ENCODE results near the gene BNC2.

GRCh38 chr9:16459421-16460148 is 410.9 kb downstream of the BNC2 start:
- TF ChIP-seq TAF1 (IDR thresholded peaks at IDR 0.05; ENCODE audit: low read depth): no peak
- no peak for TF ChIP-seq MAX (IDR thresholded peaks at IDR 0.05)
- TF ChIP-seq EP300 (IDR thresholded peaks at IDR 0.05; ENCODE audit: borderline replicate concordance): no peak
- TF ChIP-seq ZBTB7A (IDR thresholded peaks at IDR 0.05; ENCODE audit: low read depth): no peak
- no peak for TF ChIP-seq YY1 (IDR thresholded peaks at IDR 0.05; ENCODE audit: low read depth)
- no peak for TF ChIP-seq CEBPB (IDR thresholded peaks at IDR 0.05)
- no peak for TF ChIP-seq TCF12 (IDR thresholded peaks at IDR 0.05; ENCODE audit: low read depth)
- no peak for TF ChIP-seq RAD21 (IDR thresholded peaks at IDR 0.05; ENCODE audit: low read depth)
- TF ChIP-seq FOXM1 (IDR thresholded peaks at IDR 0.05; ENCODE audit: borderline replicate concordance, low read depth): no peak
- TF ChIP-seq, protein P1, sequence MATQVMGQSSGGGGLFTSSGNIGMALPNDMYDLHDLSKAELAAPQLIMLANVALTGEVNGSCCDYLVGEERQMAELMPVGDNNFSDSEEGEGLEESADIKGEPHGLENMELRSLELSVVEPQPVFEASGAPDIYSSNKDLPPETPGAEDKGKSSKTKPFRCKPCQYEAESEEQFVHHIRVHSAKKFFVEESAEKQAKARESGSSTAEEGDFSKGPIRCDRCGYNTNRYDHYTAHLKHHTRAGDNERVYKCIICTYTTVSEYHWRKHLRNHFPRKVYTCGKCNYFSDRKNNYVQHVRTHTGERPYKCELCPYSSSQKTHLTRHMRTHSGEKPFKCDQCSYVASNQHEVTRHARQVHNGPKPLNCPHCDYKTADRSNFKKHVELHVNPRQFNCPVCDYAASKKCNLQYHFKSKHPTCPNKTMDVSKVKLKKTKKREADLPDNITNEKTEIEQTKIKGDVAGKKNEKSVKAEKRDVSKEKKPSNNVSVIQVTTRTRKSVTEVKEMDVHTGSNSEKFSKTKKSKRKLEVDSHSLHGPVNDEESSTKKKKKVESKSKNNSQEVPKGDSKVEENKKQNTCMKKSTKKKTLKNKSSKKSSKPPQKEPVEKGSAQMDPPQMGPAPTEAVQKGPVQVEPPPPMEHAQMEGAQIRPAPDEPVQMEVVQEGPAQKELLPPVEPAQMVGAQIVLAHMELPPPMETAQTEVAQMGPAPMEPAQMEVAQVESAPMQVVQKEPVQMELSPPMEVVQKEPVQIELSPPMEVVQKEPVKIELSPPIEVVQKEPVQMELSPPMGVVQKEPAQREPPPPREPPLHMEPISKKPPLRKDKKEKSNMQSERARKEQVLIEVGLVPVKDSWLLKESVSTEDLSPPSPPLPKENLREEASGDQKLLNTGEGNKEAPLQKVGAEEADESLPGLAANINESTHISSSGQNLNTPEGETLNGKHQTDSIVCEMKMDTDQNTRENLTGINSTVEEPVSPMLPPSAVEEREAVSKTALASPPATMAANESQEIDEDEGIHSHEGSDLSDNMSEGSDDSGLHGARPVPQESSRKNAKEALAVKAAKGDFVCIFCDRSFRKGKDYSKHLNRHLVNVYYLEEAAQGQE (IDR thresholded peaks at IDR 0.05; ENCODE audit: low read depth): no peak

Measured in Ishikawa (cell line).